ENCODE measurements around the gene PAX7.

- TF ChIP-seq POLR2A (IDR thresholded peaks at IDR 0.05; ENCODE audit: low read depth) = no peak
- TF ChIP-seq POLR2AphosphoS5 (IDR thresholded peaks at IDR 0.05) = no peak
These were observed 7.6 kb downstream of the PAX7 start for GRCh38 chr1:18637962-18638834.
